Measurements from ENCODE around the gene SORL1-AS1.
A peak's percentile ranks its signal among the peaks of the same experiment; 100 is the strongest.

SORL1-AS1 gene

GRCh38 chr11:121451986-121452608 lies 670 bp downstream of the SORL1-AS1 start, which contains the start of gene SORL1:
TSS of gene SORL1 (plus strand) at chr11:121452314. CDS start at chr11:121452332, 18 bp downstream.
- DNase-seq (ENCODE audit: low spot score): peak; percentile 76

GRCh38 chr11:121451178-121451985 lies 1.4 kb downstream of the SORL1-AS1 start:
- peak; percentile 41 for DNase-seq (ENCODE audit: low spot score)

- DNase-seq (ENCODE audit: low spot score): no peak
These were observed 2.4 kb downstream of the SORL1-AS1 start for GRCh38 chr11:121450401-121450800.

- no peak for DNase-seq (ENCODE audit: low spot score)
These were observed 3.1 kb downstream of the SORL1-AS1 start for GRCh38 chr11:121449626-121450025.

GRCh38 chr11:121449123-121449522 lies 3.6 kb downstream of the SORL1-AS1 start:
- no peak for DNase-seq (ENCODE audit: low spot score)

GRCh38 chr11:121448431-121448941 lies 4.3 kb downstream of the SORL1-AS1 start:
- no peak for DNase-seq (ENCODE audit: low spot score)

- no peak for DNase-seq (ENCODE audit: low spot score)
These were observed 4.8 kb downstream of the SORL1-AS1 start for GRCh38 chr11:121448011-121448410.

- no peak for DNase-seq (ENCODE audit: low spot score)
These were observed 6.0 kb downstream of the SORL1-AS1 start for GRCh38 chr11:121446752-121447156.

GRCh38 chr11:121445071-121445768 lies 7.5 kb downstream of the SORL1-AS1 start:
- no peak for DNase-seq (ENCODE audit: low spot score)

GRCh38 chr11:121444526-121444925 lies 8.2 kb downstream of the SORL1-AS1 start:
- DNase-seq (ENCODE audit: low spot score): no peak

GRCh38 chr11:121443688-121444275 lies 9.0 kb downstream of the SORL1-AS1 start:
- no peak for DNase-seq (ENCODE audit: low spot score)

GRCh38 chr11:121441521-121441920 lies 11.2 kb downstream of the SORL1-AS1 start:
- DNase-seq (ENCODE audit: low spot score): no peak

GRCh38 chr11:121439759-121440158 lies 13.0 kb downstream of the SORL1-AS1 start:
- no peak for DNase-seq (ENCODE audit: low spot score)

GRCh38 chr11:121439337-121439736 lies 13.4 kb downstream of the SORL1-AS1 start:
- DNase-seq (ENCODE audit: low spot score): no peak

- no peak for DNase-seq (ENCODE audit: low spot score)
These were observed 15.1 kb downstream of the SORL1-AS1 start for GRCh38 chr11:121437686-121438078.

GRCh38 chr11:121437018-121437685 lies 15.6 kb downstream of the SORL1-AS1 start:
- no peak for DNase-seq (ENCODE audit: low spot score)

- DNase-seq (ENCODE audit: low spot score): no peak
These were observed 16.9 kb downstream of the SORL1-AS1 start for GRCh38 chr11:121435551-121436511.

GRCh38 chr11:121435132-121435531 lies 17.6 kb downstream of the SORL1-AS1 start:
- no peak for DNase-seq (ENCODE audit: low spot score)

- no peak for DNase-seq (ENCODE audit: low spot score)
These were observed 20.8 kb downstream of the SORL1-AS1 start for GRCh38 chr11:121431820-121432526.

- DNase-seq (ENCODE audit: low spot score): no peak
These were observed 23.2 kb downstream of the SORL1-AS1 start for GRCh38 chr11:121429556-121429955.
